H1 (cell line): ENCODE results near the gene CHST11. TPM values are rescaled to one million over a fixed set of nuclear protein-coding genes. Genes with fewer than 3 reads are reported as not detected.

ENCODE experiments used
- CTCF ChIA-PET: fragments of 300-600 bp; sonication (Branson Sonifier 250); formaldehyde crosslinking; loops from one replicate; lab custom pipeline; 2021; ENCODE audit not compliant: partially characterized antibody; lab: Charles Lee
- POLR2A ChIA-PET: fragments of 300-600 bp; sonication (Branson Sonifier 250); formaldehyde crosslinking; loops from one replicate; lab custom pipeline; 2021; ENCODE audit warnings: inconsistent platforms; ENCODE audit not compliant: partially characterized antibody; lab: Charles Lee
- DNase-seq, 2 experiments: peaks; one replicate each; pipeline versions ENCODE4 v3.0.0 to v3.0.0-alpha.2; 2010 to 2022; ENCODE audit warnings: low spot score in 2 of 2, low read depth in 1 of 2, mixed read lengths in 1 of 2
- FAIRE-seq: peaks from 2 replicates; lab custom pipeline; 2011; peaks lifted over from hg19 to GRCh38; lab: Jason Lieb, UNC
- H2AFZ ChIP-seq: 2 replicates; pipeline ENCODE4 v1.8.1; 2012; ENCODE audit warnings: low read length, inconsistent platforms
- H2AK5ac ChIP-seq: 2 replicates; pipeline ENCODE4 v1.6.1; 2013; ENCODE audit warnings: low read depth, low read length
- H2BK120ac ChIP-seq: replicated peaks from 2 replicates; pipeline ENCODE3; 2013; ENCODE audit warnings: low read depth, low read length, inconsistent platforms
- H2BK12ac ChIP-seq: 2 replicates; pipeline ENCODE4 v1.6.1; 2013; ENCODE audit warnings: low read depth, low read length
- H2BK15ac ChIP-seq: 2 replicates; pipeline ENCODE4 v1.6.1; 2013; ENCODE audit warnings: low read length
- H2BK20ac ChIP-seq: 2 replicates; pipeline ENCODE4 v1.6.1; 2013; ENCODE audit warnings: low read length
- H2BK5ac ChIP-seq: 2 replicates; pipeline ENCODE4 v1.6.1; 2013; ENCODE audit warnings: low read depth, low read length
- H3K14ac ChIP-seq: 2 replicates; pipeline ENCODE4 v1.6.1; 2013; ENCODE audit warnings: inconsistent platforms; ENCODE audit not compliant: insufficient read length
- H3K18ac ChIP-seq: 2 replicates; pipeline ENCODE4 v1.6.1; 2013; ENCODE audit warnings: low read length; ENCODE audit errors: extremely low read depth
- H3K23ac ChIP-seq: 2 replicates; pipeline ENCODE4 v1.6.1; 2013; ENCODE audit warnings: inconsistent platforms; ENCODE audit not compliant: insufficient read length
- H3K23me2 ChIP-seq: 2 replicates; pipeline ENCODE4 v1.6.1; 2013; ENCODE audit warnings: low read depth, low read length
- H3K27ac ChIP-seq: 2 replicates; pipeline ENCODE4 v1.6.1; 2011; ENCODE audit warnings: low read depth, low read length, inconsistent platforms
- H3K27me3 ChIP-seq, 4 experiments: replicated peaks in 1 of 4; 1 replicate in 1 of 4; 2 replicates in 3 of 4; pipeline versions ENCODE4 v1.6.1 to v1.8.1; 2011 to 2013; ENCODE audit warnings: low read length in 3 of 4, mild to moderate bottlenecking in 3 of 4, inconsistent platforms in 2 of 4, mixed read lengths in 2 of 4, moderate library complexity in 1 of 4; ENCODE audit not compliant: control insufficient read depth in 3 of 4, insufficient read depth in 3 of 4; ENCODE audit errors: extremely low read depth in 1 of 4
- H3K36me3 ChIP-seq, 4 experiments: 2 replicates each; pipeline versions ENCODE4 v1.6.1 to v1.8.1; 2011 to 2013; ENCODE audit warnings: mild to moderate bottlenecking in 4 of 4, low read length in 3 of 4, moderate library complexity in 2 of 4, control low read depth in 1 of 4, inconsistent platforms in 1 of 4; ENCODE audit not compliant: insufficient read depth in 4 of 4, control insufficient read depth in 2 of 4
- H3K4ac ChIP-seq: replicated peaks from 2 replicates; pipeline ENCODE3; 2013; ENCODE audit warnings: low read length, low read depth, mixed read lengths, inconsistent platforms; ENCODE audit not compliant: insufficient read length
- H3K4me1 ChIP-seq, 4 experiments: replicated peaks in 1 of 4; 1 replicate in 1 of 4; 2 replicates in 3 of 4; pipeline versions ENCODE4 v1.6.1 to v1.8.1; 2011 to 2013; ENCODE audit warnings: low read length in 3 of 4, inconsistent platforms in 2 of 4, mixed read lengths in 1 of 4; ENCODE audit not compliant: insufficient read depth in 4 of 4, control insufficient read depth in 3 of 4
- H3K4me2 ChIP-seq, 2 experiments: 2 replicates each; pipeline versions ENCODE4 v1.6.1 to v1.8.1; 2011 to 2013; ENCODE audit warnings: low read depth in 2 of 2, low read length in 2 of 2, control low read depth in 1 of 2, inconsistent platforms in 1 of 2, mild to moderate bottlenecking in 1 of 2; ENCODE audit not compliant: insufficient read depth in 1 of 2
- H3K4me3 ChIP-seq, 4 experiments: fragments of 200-600, 300-600 bp in 1 of 4; sonication (generic), shearing (Covaris generic), sonication (Bioruptor Twin) in 1 of 4; 2 replicates each; pipeline versions ENCODE4 v1.5.1 to v1.8.1; 2011 to 2016; ENCODE audit warnings: low read length in 4 of 4, low read depth in 3 of 4, control low read depth in 2 of 4, inconsistent platforms in 2 of 4, mild to moderate bottlenecking in 2 of 4, mixed read lengths in 1 of 4, moderate library complexity in 1 of 4; ENCODE audit not compliant: insufficient read depth in 2 of 4; ENCODE audit errors: extremely low read depth in 1 of 4
- H3K56ac ChIP-seq: replicated peaks from 2 replicates; pipeline ENCODE3; 2013; ENCODE audit warnings: low read depth, mild to moderate bottlenecking, mixed read lengths, low read length, inconsistent platforms; ENCODE audit not compliant: insufficient read length
- H3K79me1 ChIP-seq: 2 replicates; pipeline ENCODE4 v1.6.1; 2013; ENCODE audit warnings: low read depth, low read length, control low read depth
- H3K79me2 ChIP-seq, 2 experiments: 2 replicates each; pipeline versions ENCODE4 v1.6.1 to v1.8.1; 2012 to 2013; ENCODE audit warnings: low read length in 2 of 2, mild to moderate bottlenecking in 2 of 2, inconsistent platforms in 1 of 2; ENCODE audit not compliant: insufficient read depth in 2 of 2, control insufficient read depth in 1 of 2
- H3K9ac ChIP-seq, 4 experiments: replicated peaks in 1 of 4; 1 replicate in 1 of 4; 2 replicates in 3 of 4; pipeline versions ENCODE4 v1.6.1 to v1.8.1; 2011 to 2013; ENCODE audit warnings: low read depth in 3 of 4, low read length in 3 of 4, control low read depth in 2 of 4, mild to moderate bottlenecking in 2 of 4, moderate library complexity in 2 of 4, inconsistent platforms in 1 of 4; ENCODE audit errors: extremely low read depth in 1 of 4
- H3K9me3 ChIP-seq, 2 experiments: 2 replicates each; pipeline versions ENCODE4 v1.6.1 to v1.8.1; 2012 to 2013; ENCODE audit warnings: mild to moderate bottlenecking in 2 of 2, moderate library complexity in 2 of 2, control low read depth in 1 of 2, inconsistent platforms in 1 of 2, low read depth in 1 of 2, low read length in 1 of 2, mixed read lengths in 1 of 2; ENCODE audit not compliant: insufficient read depth in 2 of 2
- H4K20me1 ChIP-seq, 2 experiments: replicated peaks in 1 of 2; 2 replicates each; pipeline versions ENCODE3 to v1.8.1; 2011 to 2013; ENCODE audit warnings: inconsistent platforms in 2 of 2, low read length in 2 of 2, mild to moderate bottlenecking in 1 of 2; ENCODE audit not compliant: insufficient read depth in 2 of 2, control insufficient read depth in 1 of 2
- H4K5ac ChIP-seq: 2 replicates; pipeline ENCODE4 v1.6.1; 2013; ENCODE audit warnings: low read length, low read depth, mixed read lengths, inconsistent platforms; ENCODE audit not compliant: insufficient read length
- H4K8ac ChIP-seq: 2 replicates; pipeline ENCODE4 v1.8.0; 2013; ENCODE audit warnings: mild to moderate bottlenecking, moderate library complexity, low read length, inconsistent platforms; ENCODE audit not compliant: insufficient read depth; ENCODE audit errors: extremely low read depth
- H4K91ac ChIP-seq: replicated peaks from 2 replicates; pipeline ENCODE3; 2013; ENCODE audit warnings: low read length, mixed read lengths, inconsistent platforms; ENCODE audit not compliant: insufficient read length
- CHD1 ChIP-seq: IDR thresholded peaks from 2 replicates; pipeline ENCODE4 v1.6.1; 2012; ENCODE audit warnings: low read depth, low read length, improper control_type of control experiment
- KDM1A ChIP-seq: fragments of 200-600, 300-600 bp; sonication (generic); IDR thresholded peaks from 2 replicates; pipeline ENCODE4 v1.7.1; 2016; ENCODE audit warnings: mild to moderate bottlenecking, low read length, borderline replicate concordance
- NRF1 ChIP-seq: IDR thresholded peaks from 2 replicates; pipeline ENCODE4 v1.6.1; 2011; ENCODE audit warnings: mild to moderate bottlenecking, low read depth, low read length, improper control_type of control experiment
- PHF8 ChIP-seq: fragments of 200-600 bp; sonication (generic); conservative IDR thresholded peaks from 2 replicates; pipeline ENCODE4 v1.7.1; 2012; ENCODE audit warnings: low read depth, mild to moderate bottlenecking, inconsistent platforms, low read length, moderate library complexity
- POLR2A ChIP-seq, 2 experiments: IDR thresholded peaks; 1 replicate in 1 of 2; 2 replicates in 1 of 2; pipeline ENCODE4 v1.6.1; 2011; ENCODE audit warnings: low read depth in 2 of 2, low read length in 2 of 2, mild to moderate bottlenecking in 2 of 2; ENCODE audit errors: control extremely low read depth in 1 of 2
- WGBS, 2 experiments: shearing (Covaris generic) in 1 of 2; methylation state at CpG; one replicate each; pipeline versions ENCODE4 v1.1.6 to v1.1.7; 2013 to 2015; ENCODE audit warnings: low lambda C conversion rate in 2 of 2, mixed read lengths in 2 of 2, inconsistent platforms in 1 of 2, low coverage in 1 of 2, missing lambda C conversion rate in 1 of 2; ENCODE audit not compliant: insufficient replicate concordance in 2 of 2, insufficient coverage in 1 of 2, insufficient read length in 1 of 2; ENCODE audit errors: extremely low coverage in 1 of 2, missing lambda C conversion rate in 1 of 2; 5-methylcytosine and 5-hydroxymethylcytosine counted together
- polyA plus RNA-seq, 7 experiments: library from polyadenylated mRNA; depleted of rRNA in 3 of 7; stranded (reverse) in 5 of 7; unstranded in 2 of 7; fragments of >200 nt in 5 of 7; fragments of 200-250 nt in 2 of 7; gene quantifications; 1 replicate in 5 of 7; 2 replicates in 1 of 7; 4 replicates in 1 of 7; pipeline versions ENCODE4 v1.2.1 to v1.2.3, GENCODE V29; 2011 to 2013; ENCODE audit warnings: missing spikeins in 2 of 7, mixed read lengths in 2 of 7
- total RNA-seq: library from RNA; stranded (reverse); fragmentation: NEBNext Ultra II Directional; extraction: Animal tissue kit (Norgen Biotek cat#: 25700); gene quantifications from 2 replicates; pipeline ENCODE4 v1.2.1, GENCODE V29; 2021

Gene CHST11
- total and polyA plus RNA-seq, 2 of the 8 experiments (the other 6 are each of a cell fraction or from before 2014, with no cell fraction given) = 14.4 to 20.8 TPM

- no peak overlapping the region for H3K56ac ChIP-seq
These were observed 72.6 kb downstream of the CHST11 start for GRCh38 chr12:104529130-104529874.

More at GRCh38 chr12:104529130-104529874, 72.6 kb downstream of the CHST11 start:
- Histone ChIP-seq H3K18ac (no peak overlapping the region), H3K79me2 (0 out of 4 replicates have a peak, but pooled peaks cover 0 to 4% of the 10 kb centered on the region in 2 experiments), H3K14ac (no peak overlapping the region), H4K91ac (no peak overlapping the region), H4K8ac (no peak overlapping the region), H3K79me1 (no peaks in the 10 kb centered on the region), H3K36me3 (no peaks in the 10 kb centered on the region), H3K27ac (no peak overlapping the region), H2BK12ac (no peak overlapping the region; the same call in 1 of the 2 replicates)
- POLR2A ChIA-PET = no interaction called here
- WGBS, 2 experiments = 87% methylated on average over 3 of the region's 3 CpGs; no CpG with 5 or more reads in 1 of the 2 experiments
- TF ChIP-seq CHD1 = no peak
- TF ChIP-seq POLR2A (IDR thresholded peaks at IDR 0.05; ENCODE audit: control extremely low read depth in 1 of 2, low read depth in 2 of 2, low read length in 2 of 2) = no peak
- TF ChIP-seq PHF8 = no peak
- TF ChIP-seq NRF1 = no peak
- peak; percentile 66; the same call in 1 of the 2 replicates for TF ChIP-seq KDM1A
- TF ChIP-seq, all 59 proteins: peak for 1
- Histone ChIP-seq H2BK5ac (no peak overlapping the region), H2BK20ac (no peak overlapping the region; the same call in 1 of the 2 replicates), H3K4me3 (no peak overlapping the region), H2BK15ac (0 out of 2 replicates have a peak overlapping the region, but pooled peaks have one; percentile 40), H3K4me1 (peaks cover 0 to 13% (median 8%) of the 10 kb centered on the region in 4 experiments; a peak in 5 of 7 replicates), H3K27me3 (no peaks in the 10 kb centered on the region), H3K23ac (no peak overlapping the region), H3K4me2 (no peak overlapping the region), H2AFZ (no peak overlapping the region), H3K9ac (no peak overlapping the region), H2BK120ac (no peak overlapping the region), H4K20me1 (no peaks in the 10 kb centered on the region), H4K5ac (no peak overlapping the region), H2AK5ac (no peak overlapping the region), H3K4ac (no peak overlapping the region), H3K9me3 (no peaks in the 10 kb centered on the region), H3K23me2 (peaks cover 2% of the 10 kb centered on the region; the same call in 1 of the 2 replicates)
- CTCF ChIA-PET = interaction anchor here (0.6 to 2.2 kb wide), 7 partner anchors 7 to 541 kb away, joined by 3 to 6 read pairs (median 3); no protein-coding TSS in a partner anchor
- no peak for FAIRE-seq
- DNase-seq = no peak
